Right atrium auricular region (tissue), 2 donors: ENCODE results near the gene DYRK4. TPM values are rescaled to one million over a fixed set of nuclear protein-coding genes. Genes with fewer than 3 reads are reported as not detected.

ENCODE experiments used
- DNase-seq: peaks from one replicate; pipeline ENCODE4 v3.0.0-alpha.2; 2019; ENCODE audit warnings: low spot score
- H3K27ac ChIP-seq, 2 donors: fragments of 200-600 bp; sonication (generic); 1 replicate in 1 of 2; 2 replicates in 1 of 2; pipeline ENCODE4 v1.5.1; 2016 to 2019
- H3K27me3 ChIP-seq, 2 donors: fragments of 200-600 bp; sonication (generic); one replicate each; pipeline versions ENCODE4 v1.5.1 to v1.6.0; 2017 to 2019
- H3K36me3 ChIP-seq: fragments of 200-600 bp; sonication (generic); one replicate; pipeline ENCODE4 v1.5.1; 2016
- H3K4me1 ChIP-seq, 2 donors: fragments of 200-600 bp; sonication (generic); one replicate each; pipeline versions ENCODE4 v1.5.1 to v1.6.0; 2017 to 2019
- H3K4me3 ChIP-seq, 2 donors: fragments of 200-600 bp; sonication (generic); 1 replicate in 1 of 2; 2 replicates in 1 of 2; pipeline ENCODE4 v1.5.1; 2017 to 2019; ENCODE audit warnings: mild to moderate bottlenecking in 1 of 2, moderate library complexity in 1 of 2
- H3K9me3 ChIP-seq, 2 donors: fragments of 200-600 bp; sonication (generic); one replicate each; pipeline ENCODE4 v1.5.1; 2019
- CTCF ChIP-seq, 2 donors: fragments of 200-600 bp; sonication (generic); IDR thresholded peaks; one replicate each; pipeline ENCODE4 v1.5.1; 2019; ENCODE audit warnings: antibody characterized with exemption in 2 of 2
- total RNA-seq, 2 donors: library from RNA; depleted of rRNA; stranded (reverse); fragments of >200 nt; gene quantifications; one replicate each; pipeline ENCODE4 v1.1.0, GENCODE V29; 2016

Gene DYRK4
- total RNA-seq, 2 donors from 2014 or later, result 31.7 to 41.1 TPM

DNA sequence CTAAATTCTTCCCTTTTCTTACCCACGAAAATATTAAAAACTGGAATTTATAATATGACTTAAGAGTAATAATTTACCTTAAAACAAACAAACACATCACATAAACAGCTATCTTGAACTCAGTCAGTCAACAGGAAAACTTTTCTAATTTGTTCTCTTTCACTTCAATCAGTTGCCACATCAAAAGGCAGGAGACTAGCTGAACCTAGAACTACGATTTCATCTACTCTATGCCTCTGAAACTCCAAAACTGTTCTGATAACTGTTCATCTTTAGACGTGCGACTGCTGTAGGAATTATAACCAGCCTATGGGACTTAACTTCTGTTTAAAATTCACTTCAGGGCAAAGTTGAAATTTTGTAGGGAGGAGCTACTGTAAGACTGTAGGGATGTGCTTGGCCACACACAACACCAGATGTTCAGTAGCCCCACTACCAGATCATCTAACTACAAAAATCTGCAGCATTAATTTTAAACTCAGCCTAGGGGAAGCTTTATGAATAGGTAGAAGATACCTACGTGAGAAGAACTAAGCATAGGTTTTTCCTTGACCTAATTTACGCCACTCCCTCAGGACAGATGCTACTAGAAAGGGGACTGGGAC, 30.9 kb upstream of the DYRK4 start:
- Histone ChIP-seq H3K27me3 (no peaks in the 10 kb centered on the region), H3K9me3 (no peaks in the 10 kb centered on the region), H3K4me1 (no peaks in the 10 kb centered on the region), H3K36me3 (peaks cover 14% of the 10 kb centered on the region), H3K27ac (no peak overlapping the region), H3K4me3 (no peak overlapping the region)
- no peak for DNase-seq
- no peak for TF ChIP-seq CTCF (IDR thresholded peaks at IDR 0.05)

- no peaks in the 10 kb centered on the region for H3K27me3 ChIP-seq
- no peak overlapping the region for H3K27ac ChIP-seq
- H3K4me1 ChIP-seq, result peaks cover 0 to 18% of the 10 kb centered on the region in 2 donors
- H3K9me3 ChIP-seq, result no peaks in the 10 kb centered on the region
- no peak for TF ChIP-seq CTCF (IDR thresholded peaks at IDR 0.05)
- DNase-seq, result no peak
- no peak overlapping the region for H3K4me3 ChIP-seq
- H3K36me3 ChIP-seq, result peaks cover 14% of the 10 kb centered on the region
Measured at GRCh38 chr12:4535092-4535491, 26.9 kb upstream of the DYRK4 start.

DNA sequence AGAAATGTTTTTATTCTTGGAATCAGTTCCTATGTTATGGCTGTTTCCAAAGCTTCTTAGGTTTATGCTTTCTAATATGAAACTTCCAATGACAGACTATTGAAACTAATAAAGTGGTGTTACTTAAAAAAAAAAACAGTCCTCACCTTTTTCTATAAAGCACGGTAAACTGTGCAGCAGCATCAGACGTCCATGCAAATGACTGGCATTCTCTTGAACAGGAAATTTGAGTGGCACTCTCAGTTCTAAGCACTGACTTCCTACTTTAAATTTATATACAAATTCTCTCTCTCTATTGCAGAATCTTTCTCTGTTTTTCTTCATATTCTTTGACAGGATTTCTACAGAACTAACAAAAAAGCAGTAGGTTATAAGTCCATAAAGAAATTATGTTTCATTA, 26.1 kb upstream of the DYRK4 start:
- H3K27me3 ChIP-seq, result no peaks in the 10 kb centered on the region
- peaks cover 14% of the 10 kb centered on the region for H3K36me3 ChIP-seq
- H3K9me3 ChIP-seq, result no peaks in the 10 kb centered on the region
- no peak overlapping the region for H3K27ac ChIP-seq
- peaks cover 0 to 18% of the 10 kb centered on the region in 2 donors for H3K4me1 ChIP-seq
- H3K4me3 ChIP-seq, result no peak overlapping the region
- no peak for DNase-seq
- no peak for TF ChIP-seq CTCF (IDR thresholded peaks at IDR 0.05)

- no peaks in the 10 kb centered on the region for H3K9me3 ChIP-seq
- H3K4me3 ChIP-seq, result peak within 1 kb of the TSS; percentile 62 to 76
- H3K36me3 ChIP-seq, result no peaks in the 10 kb centered on the region
- no peaks in the 10 kb centered on the region for H3K27me3 ChIP-seq
- peak within 1 kb of the TSS; percentile 92 to 94 for H3K27ac ChIP-seq
- TF ChIP-seq CTCF (IDR thresholded peaks at IDR 0.05), result no peak
- DNase-seq, result peak; percentile 95
- H3K4me1 ChIP-seq, result peaks cover 0 to 18% of the 10 kb centered on the region in 2 donors
Measured at GRCh38 chr12:4538207-4539160, 23.5 kb upstream of the DYRK4 start, which contains the start of gene RAD51AP1. TSS of gene RAD51AP1 (plus strand) at chr12:4538890. CDS start at chr12:4538940, 50 bp downstream.

GRCh38 chr12:4539167-4539870, 22.7 kb upstream of the DYRK4 start:
- Histone ChIP-seq H3K9me3 (no peaks in the 10 kb centered on the region), H3K4me1 (peaks cover 0 to 18% of the 10 kb centered on the region in 2 donors), H3K27me3 (no peaks in the 10 kb centered on the region), H3K27ac (peak overlapping the region in 1 of 2 donors; percentile 94), H3K36me3 (no peaks in the 10 kb centered on the region), H3K4me3 (peak overlapping the region; percentile 62 to 76)
- TF ChIP-seq CTCF (IDR thresholded peaks at IDR 0.05), result no peak
- DNase-seq, result no peak
